ENCODE results near the gene SLC15A2. TPM values are rescaled to one million over a fixed set of nuclear protein-coding genes. Genes with fewer than 3 reads are reported as not detected.

The SLC15A2 gene
- total and polyA plus RNA-seq, 9 of the 15 experiments (the other 6 are each of a cell fraction or from before 2014, with no cell fraction given) = 0.05 to 0.53 (median 0.25) TPM; not detected in 1

GRCh38 chr3:121870717-121871116 lies 23.5 kb upstream of the SLC15A2 start (continued):
- TF ChIP-seq AFF1 (IDR thresholded peaks at IDR 0.05; ENCODE audit: low read depth in 1 of 2, partially characterized antibody in 2 of 2) = no peak

- H4K20me1 ChIP-seq (replicated peaks; ENCODE audit: control insufficient read depth, insufficient read depth, low read length) = no peaks in the 10 kb centered on the region
- POLR2A ChIA-PET = interaction anchor here (0.6 to 0.9 kb wide), 2 partner anchors 48 to 91 kb away, joined by 3 to 5 read pairs; no protein-coding TSS in a partner anchor
- no peaks in the 10 kb centered on the region for H3K79me2 ChIP-seq (ENCODE audit: control insufficient read depth, insufficient read depth, low read length)
- CTCF ChIA-PET (ENCODE audit: low intra/inter-chr PET ratio) = no interaction called here
- H3K4me2 ChIP-seq (ENCODE audit: insufficient read depth, low read length) = no peak overlapping the region
- no peaks in the 10 kb centered on the region for H3K36me3 ChIP-seq (ENCODE audit: control insufficient read depth, insufficient read depth, low read length)
- ATAC-seq = no peak
- no peaks in the 10 kb centered on the region for H3K9me1 ChIP-seq (ENCODE audit: control insufficient read depth, insufficient read depth, low read length)
- TF ChIP-seq SPI1 (IDR thresholded peaks at IDR 0.05; ENCODE audit: borderline replicate concordance, low read depth, low read length) = peak; percentile 42; the same call in 1 of the 2 replicates
- no peak for TF ChIP-seq GATA2 (CRISPR knock-in tag; IDR thresholded peaks at IDR 0.05)
- in situ Hi-C loops (cut with MboI) = no loop called here
- H2AFZ ChIP-seq (ENCODE audit: low read depth, low read length) = no peak overlapping the region
- H3K4me3 ChIP-seq = no peak overlapping the region
- no peak overlapping the region for H3K9ac ChIP-seq (ENCODE audit: insufficient read depth in 1 of 2, low read depth in 2 of 2, low read length in 2 of 2)
- no peaks in the 10 kb centered on the region for H3K9me3 ChIP-seq (replicated peaks; ENCODE audit: control insufficient read depth, insufficient read depth, low read depth, low read length)
- H3K27ac ChIP-seq (ENCODE audit: extremely low read depth, low read depth, low read length) = no peak overlapping the region
- no peak for FAIRE-seq
- intact Hi-C loops (cut with micrococcal nuclease) = no loop called here
- no TSS peak for BruUV-seq (replicated peaks)
- no peak for DNase-seq (ENCODE audit: extremely low read depth in 1 of 4, low spot score in 3 of 4)
- no peaks in the 10 kb centered on the region for H3K27me3 ChIP-seq (ENCODE audit: control insufficient read depth in 2 of 2, insufficient read depth in 2 of 2, low read length in 2 of 2)
- no peaks in the 10 kb centered on the region for H3K4me1 ChIP-seq (replicated peaks in 1 of 2; ENCODE audit: control insufficient read depth in 2 of 2, insufficient read depth in 2 of 2, low read length in 2 of 2)
- 25% methylated on average over 1 of the region's 1 CpG for WGBS (ENCODE audit: insufficient coverage, low coverage, missing lambda C conversion rate)
Measured at GRCh38 chr3:121871430-121871829, 22.8 kb upstream of the SLC15A2 start.

All from K562 (cell line).